DMS 273 treated with DMSO at 0.1 percent for 48 hours (cell line): Measurements from ENCODE around the gene RNF13.
"Not testable (repeated sequence)": the region's sequence is repeated elsewhere in the genome, so short reads cannot be mapped to it uniquely, and the experiment has no call there.

Experiments used
- DNase-seq: peaks from one replicate; lab custom pipeline; 2025; lab: John Stamatoyannopoulos, UW

Gene RNF13

DNA sequence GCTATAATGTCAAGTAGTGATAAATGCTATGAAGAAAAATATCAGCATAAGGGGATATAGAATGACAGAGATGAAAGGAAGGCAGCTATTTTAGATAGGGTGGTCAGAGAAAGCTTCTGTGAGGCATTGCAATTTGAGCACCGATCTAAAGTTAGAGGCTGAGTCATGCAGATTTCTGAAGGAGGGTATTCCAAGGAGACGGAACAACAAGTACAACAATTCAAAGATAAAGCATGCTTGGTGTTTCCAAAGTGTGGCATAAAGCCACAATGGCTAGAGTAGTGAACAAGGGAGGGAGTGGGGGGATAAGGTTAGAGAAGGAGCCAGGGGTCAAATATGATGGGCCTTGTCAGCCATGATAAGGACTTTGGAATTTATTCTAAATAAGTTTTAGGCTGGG is 85.8 kb downstream of the RNF13 start:
- DNase-seq = no peak

DNA sequence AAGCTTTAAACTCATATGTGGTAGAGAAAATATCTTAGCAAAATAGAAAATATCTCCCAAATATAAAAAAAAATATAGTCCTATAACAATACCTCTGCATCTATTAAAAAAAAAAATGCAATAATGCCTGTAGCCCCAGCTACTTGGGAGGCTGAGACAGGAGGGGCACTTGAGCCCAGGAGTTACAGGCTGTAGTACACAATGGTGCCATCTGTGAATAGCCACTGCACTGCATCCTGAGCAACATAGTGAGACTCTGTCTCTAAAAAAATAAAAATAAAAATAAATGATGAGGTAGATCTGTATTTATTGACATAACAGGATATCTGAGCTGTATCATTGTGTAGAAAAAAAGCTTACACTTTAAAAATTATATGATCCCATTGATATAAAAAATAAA is 87.3 kb downstream of the RNF13 start:
- DNase-seq = no peak

DNA sequence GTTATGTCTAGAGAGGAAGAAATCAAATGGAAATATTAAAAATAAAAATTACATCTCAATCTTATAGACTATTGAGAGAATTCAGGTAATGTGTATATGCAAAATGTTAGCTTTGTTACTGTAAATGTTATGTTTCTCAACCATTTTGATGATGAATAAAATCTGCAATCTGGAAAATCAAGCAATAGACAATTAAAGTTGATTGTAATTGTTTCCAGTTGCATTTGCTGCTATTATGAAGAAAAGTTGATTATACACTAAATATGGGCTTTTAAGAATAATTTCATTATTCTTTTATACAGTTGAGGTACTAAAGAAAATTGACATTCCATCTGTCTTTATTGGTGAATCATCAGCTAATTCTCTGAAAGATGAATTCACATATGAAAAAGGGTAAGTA is 88.8 kb downstream of the RNF13 start:
- no peak for DNase-seq

DNA sequence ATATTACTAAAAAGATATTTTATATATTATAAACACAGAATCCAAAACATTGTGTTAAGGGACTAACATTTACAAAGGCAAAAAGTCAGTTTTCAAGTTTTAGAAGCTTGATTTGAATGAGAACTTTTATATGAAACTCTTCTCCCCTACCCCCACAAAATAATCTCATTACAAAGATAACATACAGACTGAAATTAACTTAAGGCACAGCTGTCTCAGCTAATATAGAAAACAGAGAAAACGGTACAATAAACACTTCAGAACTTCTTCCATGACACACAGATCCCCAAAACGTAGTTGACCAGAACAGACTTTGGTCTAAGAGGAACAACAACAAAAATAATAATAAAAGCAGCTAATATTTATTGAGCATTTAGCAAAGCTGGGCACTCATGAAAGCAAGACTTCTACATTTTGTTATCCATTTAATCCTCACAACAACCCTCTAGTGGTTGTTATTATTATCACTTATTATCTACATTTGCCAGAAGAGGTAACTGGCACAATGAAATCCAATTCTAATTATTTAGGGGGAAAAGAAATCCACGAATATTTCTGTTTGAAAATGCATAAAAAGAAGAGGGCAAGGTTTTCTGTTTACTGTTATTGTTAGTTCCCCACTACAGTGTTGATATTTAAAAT is 89.6 kb downstream of the RNF13 start:
- DNase-seq = no peak

DNA sequence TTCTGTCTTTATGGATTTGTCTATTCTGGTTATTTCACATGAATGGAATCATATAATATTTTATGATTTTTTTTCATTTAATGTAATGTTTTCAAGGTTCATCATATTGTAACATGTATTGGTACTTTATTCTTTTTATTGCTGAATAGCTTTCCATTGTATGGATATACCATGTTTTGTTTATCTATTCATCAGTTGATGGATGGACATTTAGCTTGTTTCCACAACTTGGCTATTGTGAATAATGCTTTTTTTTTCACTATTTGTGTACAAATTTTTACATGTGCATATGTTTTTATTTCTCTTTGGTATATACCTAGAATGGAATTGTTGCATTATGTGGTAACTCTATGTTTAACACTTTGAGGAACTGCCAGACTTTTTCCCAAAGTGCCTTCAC is 93.0 kb downstream of the RNF13 start:
- no peak for DNase-seq

DNA sequence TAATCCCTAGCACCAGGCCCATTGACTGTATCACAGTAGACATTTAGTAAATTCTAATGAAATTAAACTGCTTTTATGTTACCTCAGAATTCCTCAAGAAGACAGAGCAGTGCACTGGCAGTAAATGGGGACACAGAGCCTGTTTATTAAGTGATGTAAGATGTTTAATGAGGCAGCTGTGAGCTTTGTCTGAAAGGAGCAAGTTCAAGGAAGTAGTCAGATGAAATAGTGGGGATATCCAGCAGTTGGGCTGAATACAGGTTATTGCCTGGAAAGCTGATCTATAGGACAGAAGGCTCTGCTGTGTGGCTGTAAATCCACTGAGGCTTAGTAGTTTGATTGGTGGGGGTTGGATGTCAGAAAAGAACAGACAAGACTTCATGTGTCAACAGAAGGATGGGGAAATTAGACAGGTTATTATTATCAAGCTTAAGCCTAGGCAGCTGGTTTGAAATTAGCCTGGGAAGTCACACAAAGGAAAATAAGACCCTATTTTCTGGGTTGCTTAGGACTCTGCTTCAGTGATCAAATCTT is 95.5 kb downstream of the RNF13 start:
- DNase-seq = no peak

DNA sequence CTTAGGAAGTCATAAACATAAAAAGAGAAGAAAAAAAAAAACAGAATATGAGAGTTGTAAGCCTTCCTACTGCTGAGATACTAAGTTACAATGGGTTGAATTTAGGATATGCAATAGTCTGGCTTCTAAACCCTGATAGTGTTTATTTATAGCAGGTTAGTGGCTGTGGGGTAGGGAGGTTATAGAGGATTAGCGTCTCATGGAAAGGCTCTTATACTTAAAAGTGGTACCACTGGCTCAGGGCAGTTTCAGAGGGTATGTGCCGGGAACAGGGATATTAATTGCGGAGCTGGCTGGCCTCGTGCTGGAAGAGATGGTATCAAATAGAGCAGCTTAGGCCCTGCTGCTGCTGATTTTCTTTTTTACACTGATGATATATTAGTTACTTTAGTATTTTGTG is 96.9 kb downstream of the RNF13 start:
- DNase-seq = no peak

DNA sequence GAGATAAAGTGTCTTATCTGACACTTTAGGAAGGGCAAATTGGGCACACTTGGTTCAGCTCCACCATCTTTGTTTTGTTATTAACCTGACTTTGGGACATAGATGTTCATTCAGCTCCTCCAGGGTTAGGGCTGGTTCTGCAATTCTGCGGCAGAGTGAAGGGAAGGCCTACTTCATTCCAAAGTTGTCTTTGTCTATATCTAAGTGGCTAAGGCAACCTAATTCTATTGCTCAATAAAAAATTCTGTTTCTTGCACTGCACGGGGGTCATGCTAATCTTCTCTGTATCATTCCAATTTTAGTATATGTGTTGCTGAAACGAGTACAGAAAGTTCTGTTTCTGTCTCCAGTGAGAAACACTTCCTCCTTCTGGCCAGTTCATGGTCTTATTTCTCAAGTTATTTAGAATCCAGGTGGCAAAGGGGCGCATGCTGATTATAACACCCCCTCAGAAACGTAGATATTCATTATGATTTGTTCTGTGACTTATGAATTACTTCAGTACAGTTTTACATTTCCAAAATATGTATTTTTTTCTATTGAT is 104.2 kb downstream of the RNF13 start:
- no peak for DNase-seq

DNA sequence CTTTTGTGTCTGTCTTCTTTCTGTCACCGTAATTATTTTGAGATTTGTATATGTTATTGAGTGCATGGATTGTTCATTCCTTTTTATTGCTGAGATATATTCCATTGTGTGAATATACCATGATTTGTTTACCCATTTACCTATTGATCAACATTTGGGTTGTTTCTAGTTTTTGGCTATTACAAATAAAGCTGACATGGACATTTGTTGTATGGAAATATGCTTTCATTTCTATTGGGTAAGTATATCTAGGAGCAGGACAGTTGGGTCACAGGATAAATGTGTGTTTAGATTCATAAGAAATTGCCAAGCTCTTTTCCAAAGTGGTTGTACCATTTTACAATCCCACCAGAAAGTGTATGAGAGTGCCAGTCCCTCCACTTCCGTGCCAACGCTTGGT is 106.5 kb downstream of the RNF13 start:
- no peak for DNase-seq

DNA sequence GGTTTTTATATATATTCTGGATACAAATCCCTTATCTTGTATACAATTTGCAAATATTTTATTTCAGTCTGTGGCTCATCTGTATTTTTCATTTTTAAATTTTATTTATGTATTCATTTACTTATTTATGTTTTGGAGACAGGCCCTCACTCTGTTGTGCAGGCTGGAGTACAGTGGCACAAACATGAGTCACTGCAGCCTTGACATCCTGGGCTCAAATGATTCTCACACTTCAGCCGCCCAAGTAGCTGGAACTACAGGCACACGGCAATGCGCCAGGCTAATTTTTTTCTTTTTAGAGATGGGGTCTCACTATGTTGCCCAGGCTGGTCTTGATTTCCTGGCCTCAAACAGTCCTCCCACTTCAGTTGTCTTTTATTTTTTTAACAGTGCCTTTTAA is 107.1 kb downstream of the RNF13 start:
- no peak for DNase-seq

DNA sequence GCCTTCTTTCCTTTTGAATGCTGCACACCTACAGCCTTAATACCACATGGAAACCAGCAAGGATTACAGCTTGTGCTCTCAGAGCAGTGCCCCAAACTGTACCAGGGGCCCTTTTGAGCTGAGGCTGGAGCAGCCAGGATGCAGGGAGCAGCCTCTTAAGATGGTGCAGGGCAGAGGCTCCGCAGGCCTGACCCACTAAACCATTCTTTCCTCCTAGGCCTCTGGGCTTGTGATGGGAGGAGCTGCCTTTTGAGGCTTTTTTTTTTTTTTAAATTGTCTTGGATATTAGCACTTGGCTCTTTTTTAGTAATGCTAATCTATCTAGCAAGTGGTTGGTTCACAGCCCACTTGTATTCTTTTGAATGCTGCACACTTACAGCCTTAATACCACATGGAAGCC is 120.0 kb downstream of the RNF13 start:
- no peak for DNase-seq

DNA sequence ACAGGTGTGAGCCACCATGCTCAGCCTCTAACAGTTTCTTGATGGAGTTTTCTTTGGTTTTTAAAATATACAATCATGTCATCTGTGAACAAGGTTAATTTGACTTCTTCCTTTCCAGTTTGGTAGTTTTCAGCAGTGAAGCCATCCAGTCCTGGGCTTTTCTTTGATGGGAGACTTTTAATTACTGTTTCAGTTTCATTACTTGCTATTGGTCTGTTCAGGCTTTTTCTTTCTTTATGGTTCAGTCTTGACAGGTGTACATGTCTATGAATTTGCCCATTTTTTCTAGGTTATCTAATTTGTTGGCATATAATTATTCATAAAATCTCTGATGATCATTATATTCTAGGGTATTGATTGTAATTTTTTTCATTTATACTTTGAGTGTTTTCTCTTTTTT is 120.8 kb downstream of the RNF13 start:
- DNase-seq = no peak

DNA sequence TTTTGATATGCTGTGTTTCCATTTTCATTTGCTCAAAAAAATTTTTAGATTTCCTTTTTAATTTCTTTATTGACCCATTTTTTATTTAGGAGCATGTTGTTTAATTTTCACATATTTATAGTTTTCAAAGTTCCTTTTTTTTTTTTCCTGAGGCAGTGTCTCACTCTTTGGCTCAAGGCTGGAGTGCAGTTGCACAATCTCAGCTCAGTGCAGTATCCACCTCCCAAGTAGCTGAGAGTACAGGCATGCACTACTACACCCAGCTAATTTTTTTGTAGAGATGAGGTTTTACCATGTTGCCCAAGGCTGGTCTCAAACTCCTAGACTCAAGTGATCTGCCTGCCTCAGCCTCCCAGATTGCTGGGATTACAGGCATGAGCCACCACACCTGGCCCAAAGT is 121.5 kb downstream of the RNF13 start:
- DNase-seq = no peak

DNA sequence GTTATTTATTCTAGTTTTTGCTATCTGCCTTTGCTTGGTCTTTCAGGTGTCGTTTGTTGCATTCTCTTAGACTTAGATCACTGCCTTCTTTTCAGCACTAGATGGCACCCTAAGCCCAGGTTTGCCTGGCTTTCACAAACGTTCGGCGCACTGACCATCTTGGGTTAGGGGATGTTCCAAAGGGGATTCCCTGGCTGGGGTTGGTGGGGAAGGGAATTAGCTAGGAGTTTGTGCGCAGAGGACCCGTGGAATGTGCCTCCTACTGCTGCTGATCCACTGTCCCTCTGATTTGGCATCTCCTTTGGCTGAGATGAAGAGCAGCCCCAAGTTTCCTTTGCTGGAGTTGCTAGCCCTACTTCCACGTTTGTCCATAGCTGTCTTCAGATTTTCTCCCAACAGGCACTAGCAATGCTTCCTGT is 123.8 kb downstream of the RNF13 start:
- no peak for DNase-seq

DNA sequence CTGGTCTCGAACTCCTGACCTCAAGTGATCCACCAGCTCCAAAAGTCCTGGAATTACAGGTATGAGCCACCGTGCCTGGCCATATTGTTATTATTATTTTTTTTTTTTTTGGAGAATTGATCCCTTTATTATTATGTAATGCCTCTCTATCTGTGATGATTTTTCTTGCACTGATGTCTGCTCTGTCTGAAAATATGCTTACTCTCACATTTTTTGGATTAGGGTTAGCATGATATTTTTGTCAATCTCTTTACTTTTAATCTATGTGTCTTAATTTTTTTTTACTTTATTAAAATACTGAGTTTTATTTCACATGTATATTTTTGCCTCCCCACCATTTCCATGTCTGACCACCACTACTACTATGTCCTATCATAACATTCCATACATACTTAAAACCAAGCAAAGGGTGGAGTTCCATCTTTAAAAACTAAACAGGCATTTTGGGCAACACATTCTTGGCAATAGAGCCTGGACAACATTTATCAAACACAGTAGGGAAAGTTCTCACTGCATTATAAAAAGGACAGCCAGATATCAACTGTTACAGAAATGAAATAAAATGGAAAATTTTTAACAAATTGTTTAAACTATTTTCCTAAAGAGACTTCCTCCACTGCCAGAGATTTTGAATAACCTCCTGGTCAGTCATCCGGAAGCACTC is 125.5 kb downstream of the RNF13 start:
- DNase-seq = not testable (repeated sequence)

DNA sequence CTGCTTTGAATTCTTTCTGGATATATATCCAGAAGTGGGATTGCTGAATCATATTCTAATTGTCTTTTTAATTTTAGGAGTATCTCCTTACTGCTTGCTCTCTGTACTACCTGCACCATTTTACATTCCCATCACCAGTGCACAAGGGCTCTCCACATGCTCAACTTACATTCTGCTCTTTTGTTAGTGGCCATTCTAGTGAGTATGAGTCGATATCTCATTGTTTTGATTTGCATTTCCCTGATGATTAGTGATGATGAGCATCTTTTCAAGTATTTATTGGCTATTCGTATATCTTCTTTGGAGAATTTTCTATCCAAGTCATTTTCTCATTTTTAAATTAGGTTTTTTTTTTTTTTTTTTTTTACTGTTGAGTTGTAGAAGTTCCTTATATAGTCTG is 128.2 kb downstream of the RNF13 start:
- no peak for DNase-seq

DNA sequence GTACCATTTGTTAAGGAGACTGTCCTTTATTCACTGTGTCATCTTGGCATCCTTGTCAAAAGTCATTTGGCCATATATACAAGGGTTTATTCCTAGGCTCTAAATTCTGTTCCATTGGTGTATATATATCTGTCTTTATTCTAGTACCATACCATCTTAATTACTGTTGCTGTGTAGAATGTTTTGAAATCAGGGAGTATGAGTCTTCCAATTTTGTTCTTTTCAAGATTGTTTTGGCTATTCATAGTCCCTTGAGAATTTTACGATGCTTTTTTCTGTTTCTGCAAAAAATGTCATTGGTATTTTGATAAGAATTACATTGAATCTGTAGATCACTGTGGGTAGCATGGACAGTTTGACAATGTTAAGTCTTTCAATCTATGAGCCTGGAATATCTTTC is 128.9 kb downstream of the RNF13 start:
- no peak for DNase-seq

DNA sequence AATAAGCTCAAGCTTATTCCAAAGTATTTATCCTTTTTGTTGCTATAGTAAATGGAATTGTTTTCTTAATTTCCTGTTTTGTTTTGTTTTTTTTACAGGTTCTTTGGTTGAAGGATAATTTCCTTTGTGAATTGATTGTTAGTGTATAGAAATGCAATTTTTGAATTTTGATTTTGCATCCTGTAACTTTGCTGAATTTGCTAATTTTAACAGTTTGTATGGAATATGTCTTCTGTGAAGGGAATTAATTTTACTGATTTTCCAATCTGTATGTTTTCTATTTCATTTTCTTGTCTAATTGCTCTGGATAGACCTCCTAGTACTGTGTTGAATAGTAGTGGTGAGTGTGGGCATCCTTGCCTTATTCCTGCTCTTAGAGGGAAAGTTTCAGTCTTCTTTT is 129.4 kb downstream of the RNF13 start:
- DNase-seq = no peak

DNA sequence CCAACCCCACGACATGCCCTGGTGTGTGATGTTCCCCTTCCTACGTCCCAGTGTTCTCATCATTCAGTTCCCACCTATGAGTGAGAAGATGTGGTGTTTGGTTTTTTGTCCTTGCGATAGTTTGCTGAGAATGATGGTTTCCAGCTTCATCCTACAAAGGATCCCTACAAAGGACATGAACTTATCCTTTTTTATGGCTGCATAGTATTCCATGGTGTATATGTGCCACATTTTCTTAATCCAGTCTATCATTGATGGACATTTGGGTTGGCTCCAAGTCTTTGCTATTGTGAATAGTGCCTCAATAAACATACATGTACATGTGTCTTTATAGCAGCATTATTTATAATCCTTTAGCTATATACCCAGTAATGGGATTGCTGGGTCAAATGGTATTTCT is 131.0 kb downstream of the RNF13 start:
- DNase-seq = not testable (repeated sequence)

DNA sequence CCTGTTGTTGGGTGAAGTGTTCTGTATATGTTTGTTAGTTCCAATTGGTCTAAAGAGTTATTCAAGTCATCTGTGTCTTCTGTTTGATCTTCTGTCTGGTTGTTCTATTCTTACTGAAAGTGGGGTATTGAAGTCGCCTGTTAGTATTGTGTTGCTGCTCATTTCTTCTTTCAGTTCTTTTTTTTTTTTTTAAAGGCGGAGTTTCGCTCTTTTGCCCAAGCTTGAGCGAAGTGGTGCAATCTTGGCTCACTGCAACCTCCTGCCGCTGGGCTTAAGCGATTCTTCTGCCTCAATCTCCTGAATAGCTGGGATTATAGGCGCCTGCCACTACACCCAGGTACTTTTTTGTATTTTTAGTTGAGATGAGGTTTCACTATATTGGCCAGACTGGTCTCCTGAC is 134.2 kb downstream of the RNF13 start:
- no peak for DNase-seq

DNA sequence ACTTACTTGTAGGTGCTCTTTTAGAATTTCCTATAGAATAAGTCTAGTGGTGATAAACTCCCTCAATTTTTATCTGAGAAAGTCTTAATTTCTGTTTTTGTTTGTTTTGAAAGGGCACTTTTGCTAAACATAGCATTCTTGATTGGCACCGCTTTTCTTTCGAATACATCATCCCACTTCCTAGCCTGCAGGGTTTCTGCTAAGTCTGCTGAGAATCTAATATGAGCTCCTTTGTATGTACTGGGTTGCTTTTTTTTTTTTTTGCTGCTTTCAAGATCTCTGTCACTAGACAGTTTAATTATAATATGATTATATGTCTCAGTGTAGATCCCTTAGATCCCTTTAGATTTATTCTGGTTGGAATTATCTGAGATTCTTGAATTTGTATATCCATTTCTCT is 136.2 kb downstream of the RNF13 start:
- DNase-seq = no peak

DNA sequence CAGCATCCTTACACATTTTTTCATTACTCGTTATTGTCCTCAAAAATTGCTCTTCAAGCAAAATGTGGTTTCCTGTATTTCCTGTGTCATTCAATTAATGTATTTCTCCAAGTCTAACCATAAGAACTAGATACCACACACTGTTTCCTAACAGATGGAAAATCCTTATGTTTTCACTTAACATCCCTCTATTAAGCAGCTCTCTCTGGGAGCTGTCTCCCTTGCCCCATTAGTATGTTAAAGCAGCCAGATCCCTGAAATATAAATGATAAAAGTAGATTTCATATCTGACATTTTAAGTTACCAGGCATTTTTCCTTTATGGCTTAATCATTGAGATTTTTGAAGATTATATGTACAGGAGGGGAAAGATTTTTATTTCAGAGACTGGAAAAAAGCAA is 141.8 kb downstream of the RNF13 start:
- no peak for DNase-seq

DNA sequence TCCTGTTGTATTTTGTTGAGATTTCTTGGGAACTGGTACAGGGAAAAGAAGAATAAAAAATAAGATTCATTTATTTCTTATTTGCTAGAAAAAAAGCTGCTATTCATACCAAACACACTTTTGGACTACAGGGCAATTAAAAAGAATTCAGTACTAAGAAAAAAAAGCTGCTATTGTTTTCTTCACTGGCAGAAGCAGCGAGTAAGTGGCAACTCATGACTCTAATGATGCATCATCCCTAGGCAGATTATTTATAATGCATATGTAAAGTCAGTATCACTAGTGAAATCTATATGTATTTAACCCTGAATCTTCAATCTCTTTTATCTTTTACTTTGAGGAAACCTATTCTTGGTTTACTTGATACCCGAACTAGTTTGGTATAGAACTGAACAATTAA is 142.4 kb downstream of the RNF13 start:
- no peak for DNase-seq
